Heart left ventricle (tissue), 13 donors: ENCODE results near the gene INPP4A.

ENCODE experiments used
- CTCF ChIP-seq, 12 donors: fragments of 200-600 bp; sonication (generic) in 4 of 12; IDR thresholded peaks; one replicate each; pipeline versions ENCODE4 v1.5.0 to v1.8.0; 2018 to 2022; ENCODE audit warnings: antibody characterized with exemption in 12 of 12, mild to moderate bottlenecking in 5 of 12
- POLR2A ChIP-seq, 2 donors: fragments of 450-650 bp; IDR thresholded peaks; one replicate each; pipeline ENCODE4 v1.6.1; 2017; ENCODE audit warnings: antibody characterized with exemption in 2 of 2, mild to moderate bottlenecking in 2 of 2, moderate library complexity in 2 of 2
- donor health status: ischemic (EF 13 %, LVEDD 7.1; RV severe dilation, severe dysfunction).
- donor health status: DM: no; HTN: yes; CAD: no.
- donor health status: DM: no; HTN: no; CAD: no.
- donor health status: ischemic (EF 25% LVEDD 6.9; RV normal size, moderate dysfunction).
- donor health status: ischemic (EF 25% LVEDD 5.7; RV mildly dilated, moderate dysfunction).
- donor health status: ischemic (EF 35%, LVEDD 5.7; RV mildly dilated, moderate dysfunction).
- donor health status: nonischemic (EF 11% LVEDD 7.7; RV severe dilation, severe dysfunction).
- donor health status: DM: yes; HTN: yes; CAD: no.
- donor health status: PGD.
- donor health status: ischemic (EF 29% LVEDD 5.4; RV normal size, mild dysfunction).
- donor health status: nonischemic (EF 23%, LVEDD 6.1; RV moderate dilation, normal function).

- TF ChIP-seq CTCF (IDR thresholded peaks at IDR 0.05) = no peak
- TF ChIP-seq POLR2A (IDR thresholded peaks at IDR 0.05) = no peak
Measured at GRCh38 chr2:98472132-98472650, 27.5 kb downstream of the INPP4A start.
